OCI-LY7 (cell line): ENCODE data around the gene TET3.

Experiments
- CTCF ChIP-seq: fragments of 200-600 bp; sonication (generic); conservative IDR thresholded peaks from 2 replicates; pipeline ENCODE4 v1.5.1; 2014; ENCODE audit warnings: mild to moderate bottlenecking, antibody characterized with exemption, low read length, moderate library complexity, mixed read lengths
- EZH2phosphoT487 ChIP-seq: fragments of 200-600 bp; sonication (generic); IDR thresholded peaks from 2 replicates; pipeline ENCODE4 v1.6.1; 2018; ENCODE audit warnings: low read depth, borderline replicate concordance, mild to moderate bottlenecking, mixed run types, antibody characterized with exemption, low read length, moderate library complexity, mixed read lengths

GRCh38 chr2:74001781-74002504, 17.2 kb downstream of the TET3 start:
- 0 out of 2 replicates have a peak, but pooled peaks have one; percentile 14 for TF ChIP-seq CTCF
- TF ChIP-seq EZH2phosphoT487 = no peak
